Measurements from ENCODE around the gene STK16. TPM values are rescaled to one million over a fixed set of nuclear protein-coding genes. Genes with fewer than 3 reads are reported as not detected.

The STK16 gene
- polyA plus RNA-seq, 1 donor from 2014 or later, result 64.9 TPM

GRCh38 chr2:219198974-219199373, 46.3 kb upstream of the STK16 start:
- no peaks in the 10 kb centered on the region for H4K20me1 ChIP-seq (ENCODE audit: insufficient read depth)
- H3K9me3 ChIP-seq (ENCODE audit: low read length), result no peaks in the 10 kb centered on the region
- no peaks in the 10 kb centered on the region for H3K9me2 ChIP-seq (ENCODE audit: insufficient read depth, low read length)
- H3K27me3 ChIP-seq (ENCODE audit: insufficient read depth, low read depth, low read length), result no peaks in the 10 kb centered on the region
- no peaks in the 10 kb centered on the region for H3F3A ChIP-seq (ENCODE audit: insufficient read depth, low read length, poor library complexity, severe bottlenecking)
- no peak overlapping the region for H2AFZ ChIP-seq (ENCODE audit: low read depth, low read length)
- no peak overlapping the region for H3K4me3 ChIP-seq (ENCODE audit: low read length)
- H3K4me2 ChIP-seq (ENCODE audit: low read length), result no peak overlapping the region
- no peak overlapping the region for H3K27ac ChIP-seq (ENCODE audit: low read length)
- H3K79me2 ChIP-seq (replicated peaks; ENCODE audit: insufficient read depth, low read length), result no peaks in the 10 kb centered on the region
- TF ChIP-seq, protein P1, sequence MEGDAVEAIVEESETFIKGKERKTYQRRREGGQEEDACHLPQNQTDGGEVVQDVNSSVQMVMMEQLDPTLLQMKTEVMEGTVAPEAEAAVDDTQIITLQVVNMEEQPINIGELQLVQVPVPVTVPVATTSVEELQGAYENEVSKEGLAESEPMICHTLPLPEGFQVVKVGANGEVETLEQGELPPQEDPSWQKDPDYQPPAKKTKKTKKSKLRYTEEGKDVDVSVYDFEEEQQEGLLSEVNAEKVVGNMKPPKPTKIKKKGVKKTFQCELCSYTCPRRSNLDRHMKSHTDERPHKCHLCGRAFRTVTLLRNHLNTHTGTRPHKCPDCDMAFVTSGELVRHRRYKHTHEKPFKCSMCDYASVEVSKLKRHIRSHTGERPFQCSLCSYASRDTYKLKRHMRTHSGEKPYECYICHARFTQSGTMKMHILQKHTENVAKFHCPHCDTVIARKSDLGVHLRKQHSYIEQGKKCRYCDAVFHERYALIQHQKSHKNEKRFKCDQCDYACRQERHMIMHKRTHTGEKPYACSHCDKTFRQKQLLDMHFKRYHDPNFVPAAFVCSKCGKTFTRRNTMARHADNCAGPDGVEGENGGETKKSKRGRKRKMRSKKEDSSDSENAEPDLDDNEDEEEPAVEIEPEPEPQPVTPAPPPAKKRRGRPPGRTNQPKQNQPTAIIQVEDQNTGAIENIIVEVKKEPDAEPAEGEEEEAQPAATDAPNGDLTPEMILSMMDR (IDR thresholded peaks at IDR 0.05; ENCODE audit: poor library complexity, severe bottlenecking), result no peak
- TF ChIP-seq RAD21 (conservative IDR thresholded peaks at IDR 0.05) (no peak), POLR2AphosphoS5 (IDR thresholded peaks at IDR 0.05) (no peak), EP300 (conservative IDR thresholded peaks at IDR 0.05; ENCODE audit: poor library complexity, severe bottlenecking) (no peak), SMC3 (conservative IDR thresholded peaks at IDR 0.05; ENCODE audit: poor library complexity) (no peak), EZH2 (IDR thresholded peaks at IDR 0.05; ENCODE audit: borderline replicate concordance, insufficient read depth, low read length, poor library complexity, severe bottlenecking) (no peak), MXI1 (conservative IDR thresholded peaks at IDR 0.05; ENCODE audit: poor library complexity, severe bottlenecking) (no peak), TAF1 (IDR thresholded peaks at IDR 0.05; ENCODE audit: low read depth) (no peak)
- TF ChIP-seq, protein P2, sequence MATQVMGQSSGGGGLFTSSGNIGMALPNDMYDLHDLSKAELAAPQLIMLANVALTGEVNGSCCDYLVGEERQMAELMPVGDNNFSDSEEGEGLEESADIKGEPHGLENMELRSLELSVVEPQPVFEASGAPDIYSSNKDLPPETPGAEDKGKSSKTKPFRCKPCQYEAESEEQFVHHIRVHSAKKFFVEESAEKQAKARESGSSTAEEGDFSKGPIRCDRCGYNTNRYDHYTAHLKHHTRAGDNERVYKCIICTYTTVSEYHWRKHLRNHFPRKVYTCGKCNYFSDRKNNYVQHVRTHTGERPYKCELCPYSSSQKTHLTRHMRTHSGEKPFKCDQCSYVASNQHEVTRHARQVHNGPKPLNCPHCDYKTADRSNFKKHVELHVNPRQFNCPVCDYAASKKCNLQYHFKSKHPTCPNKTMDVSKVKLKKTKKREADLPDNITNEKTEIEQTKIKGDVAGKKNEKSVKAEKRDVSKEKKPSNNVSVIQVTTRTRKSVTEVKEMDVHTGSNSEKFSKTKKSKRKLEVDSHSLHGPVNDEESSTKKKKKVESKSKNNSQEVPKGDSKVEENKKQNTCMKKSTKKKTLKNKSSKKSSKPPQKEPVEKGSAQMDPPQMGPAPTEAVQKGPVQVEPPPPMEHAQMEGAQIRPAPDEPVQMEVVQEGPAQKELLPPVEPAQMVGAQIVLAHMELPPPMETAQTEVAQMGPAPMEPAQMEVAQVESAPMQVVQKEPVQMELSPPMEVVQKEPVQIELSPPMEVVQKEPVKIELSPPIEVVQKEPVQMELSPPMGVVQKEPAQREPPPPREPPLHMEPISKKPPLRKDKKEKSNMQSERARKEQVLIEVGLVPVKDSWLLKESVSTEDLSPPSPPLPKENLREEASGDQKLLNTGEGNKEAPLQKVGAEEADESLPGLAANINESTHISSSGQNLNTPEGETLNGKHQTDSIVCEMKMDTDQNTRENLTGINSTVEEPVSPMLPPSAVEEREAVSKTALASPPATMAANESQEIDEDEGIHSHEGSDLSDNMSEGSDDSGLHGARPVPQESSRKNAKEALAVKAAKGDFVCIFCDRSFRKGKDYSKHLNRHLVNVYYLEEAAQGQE (IDR thresholded peaks at IDR 0.05; ENCODE audit: borderline replicate concordance), result no peak
- H3K9ac ChIP-seq (ENCODE audit: low read length), result no peak overlapping the region
- H3K36me3 ChIP-seq (ENCODE audit: insufficient read depth, low read length), result no peaks in the 10 kb centered on the region

GRCh38 chr2:219199470-219200211, 45.6 kb upstream of the STK16 start:
- Histone ChIP-seq H3K9ac (ENCODE audit: low read length) (no peak overlapping the region), H3K4me3 (ENCODE audit: low read length) (no peak overlapping the region)
- TF ChIP-seq EP300 (conservative IDR thresholded peaks at IDR 0.05; ENCODE audit: poor library complexity, severe bottlenecking), result no peak
- no peak for TF ChIP-seq MXI1 (conservative IDR thresholded peaks at IDR 0.05; ENCODE audit: poor library complexity, severe bottlenecking)
- TF ChIP-seq TAF1 (IDR thresholded peaks at IDR 0.05; ENCODE audit: low read depth), result no peak
- no peak for TF ChIP-seq RAD21 (conservative IDR thresholded peaks at IDR 0.05)
- TF ChIP-seq, protein P1 (IDR thresholded peaks at IDR 0.05; ENCODE audit: poor library complexity, severe bottlenecking), result no peak
- no peak for TF ChIP-seq EZH2 (IDR thresholded peaks at IDR 0.05; ENCODE audit: borderline replicate concordance, insufficient read depth, low read length, poor library complexity, severe bottlenecking)
- TF ChIP-seq, protein P2 (IDR thresholded peaks at IDR 0.05; ENCODE audit: borderline replicate concordance), result no peak
- no peak for TF ChIP-seq POLR2AphosphoS5 (IDR thresholded peaks at IDR 0.05)
- no peak for TF ChIP-seq SMC3 (conservative IDR thresholded peaks at IDR 0.05; ENCODE audit: poor library complexity)

More at GRCh38 chr2:219199470-219200211, 45.6 kb upstream of the STK16 start:
- no peaks in the 10 kb centered on the region for H4K20me1 ChIP-seq (ENCODE audit: insufficient read depth)
- H2AFZ ChIP-seq (ENCODE audit: low read depth, low read length), result no peak overlapping the region
- no peaks in the 10 kb centered on the region for H3K9me3 ChIP-seq (ENCODE audit: low read length)
- no peaks in the 10 kb centered on the region for H3K9me2 ChIP-seq (ENCODE audit: insufficient read depth, low read length)
- no peak overlapping the region for H3K4me2 ChIP-seq (ENCODE audit: low read length)
- H3K27me3 ChIP-seq (ENCODE audit: insufficient read depth, low read depth, low read length), result no peaks in the 10 kb centered on the region
- H3K27ac ChIP-seq (ENCODE audit: low read length), result no peak overlapping the region
- no peaks in the 10 kb centered on the region for H3F3A ChIP-seq (ENCODE audit: insufficient read depth, low read length, poor library complexity, severe bottlenecking)
- H3K79me2 ChIP-seq (replicated peaks; ENCODE audit: insufficient read depth, low read length), result no peaks in the 10 kb centered on the region
- H3K36me3 ChIP-seq (ENCODE audit: insufficient read depth, low read length), result no peaks in the 10 kb centered on the region

All from neural cell (in vitro differentiated cells).